ENCODE data around the gene SFXN5.

SFXN5 gene

GRCh38 chr2:72893594-72894319, 177.8 kb downstream of the SFXN5 start:
- DNase-seq (ENCODE audit: extremely low spot score) = peak; percentile 75
- TF ChIP-seq FOXA1 (IDR thresholded peaks at IDR 0.05) = no peak
- TF ChIP-seq LEF1 (IDR thresholded peaks at IDR 0.05; ENCODE audit: borderline replicate concordance) = no peak
- no peak for TF ChIP-seq FOXM1 (IDR thresholded peaks at IDR 0.05; ENCODE audit: borderline replicate concordance)
- no peak for TF ChIP-seq L3MBTL2 (conservative IDR thresholded peaks at IDR 0.05)
- TF ChIP-seq BHLHE40 (IDR thresholded peaks at IDR 0.05; ENCODE audit: borderline replicate concordance) = no peak
- CTCF ChIA-PET = interaction anchor here (0.6 to 2.7 kb wide), 18 partner anchors 9 to 319 kb away, joined by 3 to 19 read pairs (median 6); partner anchors contain the start of gene EMX1
- POLR2A ChIA-PET = interaction anchor here (0.8 to 1.6 kb wide), 4 partner anchors 23 to 340 kb away, joined by 3 to 4 read pairs (median 4); partner anchors contain the start of gene CCT7

DNA sequence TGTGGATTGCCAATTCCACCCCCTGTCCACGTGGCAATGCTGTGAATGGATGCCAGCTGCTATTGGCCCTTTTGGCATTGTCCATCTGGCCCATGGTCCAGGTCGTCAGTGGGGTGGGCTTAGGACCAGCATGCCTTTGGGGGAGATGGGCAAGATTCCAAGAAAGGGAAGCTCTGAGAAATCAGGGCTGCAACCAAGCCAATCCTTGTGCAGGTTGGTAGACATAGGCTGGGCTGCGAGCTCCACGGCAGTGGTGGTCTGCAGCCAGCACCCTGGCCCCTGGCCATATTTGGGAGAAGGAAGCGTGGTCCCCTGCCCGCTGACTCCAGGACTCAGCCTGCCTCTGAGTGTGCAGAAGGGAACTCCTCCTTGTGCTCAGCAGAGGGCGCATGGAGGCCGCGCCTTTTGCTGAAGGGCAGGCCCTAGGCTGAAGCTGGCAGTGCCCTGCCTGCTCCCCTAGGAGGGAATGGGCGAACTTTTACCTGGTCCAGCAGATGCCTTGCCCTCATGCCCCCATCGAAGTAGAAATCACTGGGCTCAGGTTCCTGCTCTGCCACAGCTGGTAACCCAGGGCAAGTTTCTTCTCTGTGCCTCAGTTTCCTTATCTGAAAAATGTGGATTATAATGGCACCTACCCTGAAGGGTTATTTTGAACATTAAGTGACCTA, 178.9 kb downstream of the SFXN5 start:
- ChIA-PET POLR2A (interaction anchor here (1.0 to 1.7 kb wide), 4 partner anchors 24 to 284 kb away, joined by 3 to 4 read pairs (median 3); partner anchors contain the start of gene EMX1), CTCF (interaction anchor here (0.9 to 2.7 kb wide), 16 partner anchors 9 to 320 kb away, joined by 3 to 19 read pairs (median 6); partner anchors contain the start of gene EMX1)
- DNase-seq (ENCODE audit: extremely low spot score) = peak; percentile 73
- TF ChIP-seq NFRKB (IDR thresholded peaks at IDR 0.05) (no peak), TARDBP (IDR thresholded peaks at IDR 0.05) (no peak), ZNF384 (IDR thresholded peaks at IDR 0.05) (no peak)
